ENCODE measurements around the gene CDCA4.
"Not testable (repeated sequence)": the region's sequence is repeated elsewhere in the genome, so short reads cannot be mapped to it uniquely, and the experiment has no call there.

CDCA4 gene

DNA sequence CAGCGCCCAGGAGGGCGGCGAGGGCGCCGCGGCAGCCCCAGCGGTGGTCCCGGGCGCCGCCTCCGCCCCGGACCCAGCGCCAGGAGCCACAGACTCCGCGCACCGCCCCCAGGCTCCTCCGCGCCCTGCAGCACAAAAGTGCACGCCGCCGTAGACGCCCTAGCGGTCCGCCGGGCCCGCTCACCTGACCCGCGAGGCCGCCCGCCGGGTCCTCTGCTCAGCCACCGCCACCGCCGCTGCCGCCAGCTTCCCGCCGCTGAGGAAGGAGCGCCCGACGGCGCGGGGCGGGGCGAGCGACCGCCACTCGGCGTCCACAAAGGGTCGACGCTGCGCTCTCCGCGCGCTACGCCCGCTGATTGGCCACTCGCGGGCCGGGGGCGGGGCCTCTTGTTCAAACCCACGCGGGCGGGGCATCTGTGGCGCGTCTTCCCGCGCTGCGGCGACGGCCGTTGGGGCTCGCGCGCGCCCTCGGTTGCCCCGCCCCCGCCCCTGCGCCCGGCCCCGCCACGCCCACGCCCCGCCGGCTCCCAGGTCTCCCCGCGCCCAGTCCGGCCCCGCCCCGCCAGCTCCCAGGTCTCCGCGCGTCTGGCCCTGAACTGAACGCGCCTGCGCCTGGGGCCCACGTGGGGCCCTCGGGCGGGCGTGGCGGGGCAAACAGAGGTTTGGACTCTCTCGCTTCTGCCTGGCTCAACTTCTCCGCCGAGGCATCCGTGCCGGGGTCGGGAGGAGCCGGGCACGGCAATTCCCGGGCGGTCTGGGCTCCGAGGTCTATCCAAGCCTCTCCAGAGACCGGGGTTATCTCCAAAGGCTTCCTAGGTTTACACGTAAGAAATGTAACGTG lies at the start of gene CDCA4:
TSS of gene CDCA4 (minus strand) at position 269 of the 841 bp plus-strand sequence. CDS start 9,154 bp downstream, outside the sequence.
- peak; percentile 99 for DNase-seq

DNA sequence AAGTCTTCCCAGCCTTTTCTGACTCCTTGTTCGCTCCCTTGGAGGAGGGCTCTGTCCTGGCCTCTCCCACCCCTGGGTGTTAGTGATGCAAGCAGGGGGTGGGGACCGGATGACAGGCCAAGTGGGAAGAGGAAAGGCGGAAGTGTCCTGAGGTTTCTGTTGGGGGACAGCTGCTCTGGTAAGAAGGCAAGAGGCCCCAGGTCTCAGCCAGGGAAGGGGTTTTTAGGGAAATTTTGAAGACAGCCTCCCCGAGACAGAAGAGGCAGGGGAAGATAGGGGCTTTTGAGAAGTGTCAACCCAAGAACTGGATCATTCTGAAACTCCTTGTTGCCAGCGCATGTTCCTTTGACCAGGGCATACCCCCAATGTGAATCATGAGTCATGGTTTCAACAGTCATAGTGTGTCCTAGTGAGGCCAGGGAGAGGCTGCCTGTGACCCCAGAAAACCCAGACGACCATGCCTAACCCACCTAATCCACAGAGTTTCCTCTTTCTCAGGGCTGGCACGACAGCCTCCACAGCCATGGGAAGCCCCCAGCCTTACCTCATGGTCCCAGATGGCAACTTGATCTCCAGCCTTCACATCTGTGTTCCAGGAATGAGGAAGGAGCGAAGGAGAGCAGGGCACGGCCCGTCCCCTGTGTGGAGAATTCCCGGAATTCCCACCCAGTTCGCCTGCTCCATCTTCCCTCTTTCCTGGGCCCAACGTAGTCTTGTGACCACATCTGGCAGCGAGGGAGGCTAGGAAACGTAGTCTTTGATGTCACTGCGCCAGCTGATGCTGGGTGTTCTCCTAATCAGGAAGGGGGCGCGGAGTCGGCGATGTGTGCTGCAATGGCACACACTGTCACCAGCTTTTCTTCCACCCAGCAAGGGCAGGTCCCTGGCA lies 49.2 kb upstream of the CDCA4 start:
- no peak for DNase-seq

DNA sequence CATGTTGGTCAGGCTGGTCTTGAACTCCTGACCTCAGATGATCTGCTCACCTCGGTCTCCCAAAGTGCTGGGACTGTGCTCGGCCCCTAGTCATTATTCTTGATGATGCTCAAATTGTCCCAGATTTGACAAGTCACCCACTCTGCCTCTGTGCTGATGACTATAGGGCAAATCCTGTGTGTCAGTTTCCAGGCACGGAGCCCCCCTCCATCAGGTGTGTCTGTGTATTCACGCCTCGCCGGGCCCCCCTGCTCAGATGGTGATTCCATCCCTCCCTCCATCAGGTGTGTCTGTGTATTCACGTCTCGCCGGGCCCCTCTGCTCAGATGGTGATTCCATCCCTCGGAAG lies 48.6 kb upstream of the CDCA4 start:
- DNase-seq, result no peak

DNA sequence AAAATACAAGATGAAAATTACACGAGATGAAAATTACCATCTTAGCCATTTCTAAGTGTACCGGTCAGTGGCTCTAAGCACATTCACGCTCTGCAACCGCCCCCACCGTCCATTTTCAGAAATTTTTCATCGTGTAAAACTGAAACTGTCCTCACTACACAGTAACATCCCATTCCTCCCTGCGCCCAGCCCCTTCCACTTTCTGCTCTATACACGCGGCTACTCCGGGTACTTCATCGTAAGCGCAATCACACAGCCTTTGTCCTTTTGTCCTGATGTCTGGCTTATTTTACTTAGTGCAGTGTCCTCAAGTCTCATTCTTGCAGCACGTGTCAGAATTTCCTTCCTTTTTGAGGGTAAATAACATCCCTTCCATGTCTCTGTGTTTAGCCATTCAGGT lies 47.9 kb upstream of the CDCA4 start:
- no peak for DNase-seq

DNA sequence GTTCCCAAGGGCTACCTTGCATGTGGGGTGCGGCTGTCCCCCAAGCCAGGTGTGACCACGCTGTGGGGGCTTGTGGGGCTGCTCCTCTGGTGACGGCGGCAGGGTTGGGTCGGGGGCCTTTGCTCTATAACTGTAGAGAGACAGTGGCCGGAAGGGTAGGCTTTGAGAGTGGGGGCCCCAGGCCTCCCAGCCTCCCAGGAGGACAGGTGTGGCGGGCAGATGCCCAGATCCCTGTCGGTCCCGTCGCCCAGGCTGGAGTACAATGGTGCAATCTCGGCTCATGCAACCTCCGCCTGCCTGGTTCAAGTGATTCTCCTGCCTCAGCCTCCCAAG lies 47.1 kb upstream of the CDCA4 start:
- no peak for DNase-seq

DNA sequence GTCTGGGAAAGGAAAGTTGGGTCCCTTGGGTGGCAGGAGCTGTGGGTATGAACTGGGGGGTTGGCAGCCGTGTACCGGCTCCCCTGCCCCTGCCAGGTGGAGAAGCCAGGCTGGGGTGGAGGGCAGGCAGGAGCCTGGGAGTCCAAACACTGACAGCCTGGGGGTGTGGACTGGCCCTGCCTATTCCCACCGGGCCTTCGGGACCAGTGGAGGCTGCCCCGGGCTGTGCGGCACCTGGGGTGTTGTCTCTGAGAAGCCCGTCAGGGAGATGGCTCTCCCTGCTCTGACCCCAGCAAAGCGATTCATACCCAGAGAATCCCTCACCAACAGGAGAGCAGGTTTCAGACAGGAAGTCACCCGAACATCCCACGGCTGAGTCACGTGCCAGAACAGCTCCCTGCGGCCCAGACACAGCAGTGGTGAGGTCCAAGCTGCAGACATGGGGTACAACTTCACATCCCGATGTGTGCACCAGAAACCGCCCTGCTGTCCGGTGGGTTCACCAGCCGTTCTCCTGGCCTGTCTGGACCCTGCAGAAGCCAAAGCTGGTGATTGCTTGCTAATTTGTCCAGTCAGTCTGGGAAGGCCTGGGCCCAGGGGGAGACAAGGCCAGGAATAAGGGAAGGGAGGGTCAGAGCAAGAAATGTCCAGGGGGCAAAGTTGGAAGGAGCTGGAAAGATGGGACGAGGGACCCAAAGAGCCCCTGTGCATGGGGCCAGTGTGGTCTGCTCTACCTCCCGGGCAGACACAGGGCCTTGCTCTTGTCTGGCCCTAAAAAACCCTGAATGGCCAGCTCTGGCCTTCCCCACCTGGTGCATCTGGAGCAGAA lies 46.5 kb upstream of the CDCA4 start:
- DNase-seq, result no peak

DNA sequence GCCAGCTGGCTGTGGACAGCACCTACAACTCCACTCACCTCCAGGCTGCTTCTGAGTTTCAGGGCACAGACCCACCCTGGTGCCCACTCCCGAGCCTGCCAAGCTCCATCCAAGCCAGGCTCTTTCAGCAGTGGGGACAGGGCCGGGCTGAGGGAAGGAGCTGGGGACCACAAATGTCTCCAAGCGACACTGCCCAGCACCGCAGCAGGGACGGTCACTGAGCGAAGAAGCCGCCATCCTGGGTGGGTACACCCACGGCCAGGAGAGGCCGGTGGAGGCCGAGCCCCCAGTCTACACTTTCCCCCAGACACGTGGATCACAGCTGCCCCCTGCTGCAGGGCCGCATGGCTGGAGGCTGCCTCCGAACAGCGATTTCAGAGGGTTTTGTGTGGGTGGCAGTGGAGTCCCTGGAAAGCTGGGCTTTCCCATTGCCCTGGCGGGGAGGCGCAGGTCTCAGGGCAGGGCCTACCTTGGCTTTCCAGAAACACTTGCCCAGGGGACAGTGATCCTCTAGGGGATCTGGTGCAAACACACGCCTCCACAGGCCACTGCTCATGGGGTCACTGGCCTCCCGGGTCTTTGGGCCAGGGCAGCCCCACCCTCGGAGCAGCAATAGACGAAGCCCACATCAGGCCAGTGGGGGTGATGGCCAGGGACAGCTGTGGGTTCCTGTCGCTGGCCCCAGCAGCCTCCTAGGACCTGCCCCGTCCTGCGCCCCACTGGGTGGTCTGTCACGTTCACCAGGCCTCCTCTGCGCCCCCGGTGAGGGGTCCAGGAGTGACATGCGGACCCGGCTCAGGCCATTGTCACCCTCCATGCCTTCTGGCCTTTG lies 45.6 kb upstream of the CDCA4 start:
- no peak for DNase-seq

DNA sequence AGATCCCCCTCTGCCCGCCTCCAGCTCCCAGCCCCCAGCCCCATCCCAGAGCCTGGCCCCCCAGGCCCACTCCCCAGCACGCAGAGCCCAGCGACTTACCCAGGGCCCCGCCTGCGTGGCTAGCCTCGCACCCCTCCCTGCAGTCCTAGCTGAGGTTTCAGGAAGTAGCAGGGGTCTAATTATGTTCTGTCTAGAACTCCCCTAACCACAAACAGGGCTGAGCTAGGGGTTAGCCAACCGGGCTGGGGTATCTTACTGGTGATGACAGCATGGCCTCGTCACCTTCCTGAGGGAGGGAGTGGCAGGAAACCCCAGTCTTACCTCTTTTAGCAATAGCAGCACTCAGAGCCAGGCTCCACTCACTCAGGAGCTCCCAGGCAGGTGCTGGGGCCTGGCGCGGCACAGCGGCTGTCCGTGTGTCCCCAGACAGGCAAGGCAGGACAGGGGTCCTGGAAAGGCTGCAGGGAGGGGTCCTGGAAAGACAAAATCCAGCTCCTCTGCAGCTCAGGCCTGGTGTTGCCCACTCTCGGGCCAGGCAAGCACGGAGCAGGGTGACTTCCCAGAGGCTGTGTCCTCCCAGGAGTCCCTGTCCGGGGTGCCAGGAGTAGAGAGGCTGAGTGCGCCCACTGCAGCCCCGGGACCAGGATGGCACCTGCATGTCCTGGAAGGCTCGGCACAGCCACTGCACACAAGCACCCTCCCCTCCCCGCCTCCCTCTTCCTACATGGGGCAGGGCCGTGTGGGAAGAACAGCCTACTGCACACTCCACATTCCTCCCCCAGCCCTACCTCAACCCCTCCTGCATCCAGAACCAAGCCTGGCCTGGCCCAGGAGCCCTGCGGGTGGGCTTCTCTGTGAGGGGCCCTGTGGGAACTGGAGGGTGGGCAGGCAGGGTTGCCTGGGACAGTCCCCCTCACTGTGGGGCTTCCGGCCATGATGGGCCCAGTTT lies 44.7 kb upstream of the CDCA4 start, which contains the start of gene GPR132:
TSS of gene GPR132 (minus strand) at position 151 of the 949 bp plus-strand sequence. CDS start 10,010 bp downstream, outside the sequence.
- DNase-seq, result no peak

DNA sequence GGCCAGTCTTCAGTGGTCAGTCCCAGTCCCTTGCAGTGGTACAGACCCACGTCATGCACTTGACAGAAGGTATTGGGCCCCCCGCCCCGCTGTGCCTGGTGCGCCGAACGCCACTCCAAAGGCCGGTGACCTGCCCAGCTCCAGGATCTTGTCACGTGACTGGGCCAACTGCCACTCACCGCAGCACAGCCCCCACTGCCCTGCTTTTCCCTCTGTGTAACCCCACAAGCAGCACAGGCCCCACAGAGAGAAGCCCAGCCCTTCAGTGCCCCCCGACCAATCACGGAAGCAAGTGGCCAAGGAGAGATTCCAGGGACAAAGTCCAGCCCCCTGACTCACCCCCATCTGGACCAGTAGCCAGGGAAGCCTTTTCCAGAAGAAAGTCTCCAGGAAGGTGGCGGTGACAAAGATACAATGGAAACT lies 43.8 kb upstream of the CDCA4 start:
- no peak for DNase-seq

DNA sequence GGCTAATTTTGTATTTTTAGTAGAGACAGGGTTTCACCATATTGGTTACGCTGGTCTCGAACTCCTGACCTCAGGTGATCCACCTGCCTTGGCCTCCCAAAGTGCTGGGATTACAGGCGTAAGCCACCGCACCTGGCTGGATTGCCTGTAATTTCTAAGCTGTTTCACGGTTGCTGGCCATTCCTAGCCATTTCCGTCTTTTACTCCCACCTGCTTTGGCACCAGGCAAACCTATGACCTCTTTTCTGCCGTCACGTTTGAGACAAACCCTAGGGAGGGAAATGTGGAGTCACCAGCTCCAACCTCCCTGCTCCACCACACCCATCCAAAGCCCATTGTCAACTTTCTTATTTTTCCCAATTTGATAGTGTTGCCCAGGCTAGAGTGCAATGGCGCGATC lies 43.1 kb upstream of the CDCA4 start:
- DNase-seq, result no peak

DNA sequence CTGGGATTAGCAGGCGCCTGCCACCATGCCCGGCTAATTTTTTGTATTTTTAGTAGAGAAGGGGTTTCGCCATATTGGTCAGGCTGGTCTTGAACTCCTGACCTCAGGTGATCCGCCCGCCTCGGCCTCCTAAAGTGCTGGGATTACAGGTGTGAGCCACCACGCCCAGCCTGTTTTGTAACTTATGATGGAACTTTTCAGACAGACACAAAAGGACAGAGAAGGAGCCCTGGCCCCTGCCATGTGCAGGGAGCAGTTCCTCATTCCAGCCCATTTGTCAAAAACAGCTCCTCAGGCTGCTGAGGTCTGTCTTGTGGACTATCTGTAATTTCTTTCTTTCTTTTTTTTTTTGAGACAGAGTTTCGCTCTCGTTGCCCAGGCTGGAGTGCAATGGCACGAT lies 42.6 kb upstream of the CDCA4 start:
- DNase-seq, result not testable (repeated sequence)

DNA sequence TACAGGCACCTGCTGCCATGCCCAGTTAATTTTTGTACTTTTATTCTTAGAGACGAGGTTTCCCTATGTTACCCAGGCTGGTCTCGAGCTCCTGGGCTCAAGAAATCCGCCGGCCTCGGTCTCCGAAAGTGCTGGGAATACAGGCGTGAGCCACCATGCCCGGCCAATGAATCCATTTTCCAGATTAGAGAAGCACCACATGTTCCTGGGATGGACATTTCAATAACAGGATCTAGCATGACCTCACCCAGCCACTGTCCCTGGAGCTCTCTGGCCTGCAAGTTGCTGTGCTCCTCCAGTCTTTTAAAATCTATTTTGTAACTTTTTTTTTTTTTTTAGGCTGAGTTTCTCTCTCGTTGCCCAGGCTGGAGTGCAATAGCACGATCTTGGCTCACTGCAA lies 42.2 kb upstream of the CDCA4 start:
- DNase-seq, result no peak

DNA sequence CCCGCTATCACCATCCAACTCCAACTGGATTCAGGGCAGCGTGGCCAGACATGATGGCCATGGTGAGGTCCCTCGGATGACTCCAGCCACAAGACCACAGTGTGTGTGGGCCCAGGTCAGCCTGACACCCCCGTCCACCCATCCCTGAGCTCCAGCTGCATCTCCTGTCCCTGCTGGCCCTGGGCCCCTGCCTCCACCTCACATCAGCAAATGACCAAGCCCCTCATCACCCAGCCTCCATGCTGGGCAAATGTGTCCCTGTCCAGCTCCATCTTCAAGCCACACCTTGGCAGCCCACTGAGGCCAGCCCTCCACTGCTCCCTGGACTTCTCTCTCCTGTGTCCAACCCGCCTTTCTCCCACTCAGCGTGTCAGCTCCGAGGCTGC lies 41.2 kb upstream of the CDCA4 start:
- no peak for DNase-seq

DNA sequence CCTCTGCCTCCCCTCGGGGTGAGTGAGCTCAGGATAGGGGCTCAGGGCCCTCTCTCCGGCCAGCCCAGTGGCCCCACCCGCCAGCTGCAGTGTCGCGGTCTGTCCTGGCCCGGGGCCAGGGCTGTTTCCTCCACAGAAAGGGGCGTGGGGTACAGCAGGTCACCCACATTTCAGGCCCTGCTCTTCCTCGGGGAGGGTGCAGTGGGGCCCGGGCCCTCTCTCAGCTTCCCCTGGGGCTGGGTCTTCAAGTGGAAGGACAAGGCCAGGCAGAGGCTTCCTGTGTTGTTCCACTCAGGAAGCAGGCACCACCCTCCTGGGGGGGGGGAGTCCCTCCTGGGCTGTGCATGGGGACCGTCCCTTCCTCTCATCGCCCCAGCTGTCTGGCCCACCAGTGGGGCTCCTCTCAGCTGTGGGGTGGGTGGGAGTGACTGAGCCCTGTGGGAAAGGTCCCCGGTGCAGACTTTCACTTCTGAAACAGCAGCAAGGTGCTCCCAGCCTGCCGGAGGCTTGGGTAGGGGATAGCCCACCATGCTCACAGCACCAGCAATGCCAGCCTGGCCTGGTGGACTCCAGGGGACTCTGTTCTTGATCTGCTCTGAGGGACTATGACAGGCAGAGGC lies 40.7 kb upstream of the CDCA4 start:
- no peak for DNase-seq

DNA sequence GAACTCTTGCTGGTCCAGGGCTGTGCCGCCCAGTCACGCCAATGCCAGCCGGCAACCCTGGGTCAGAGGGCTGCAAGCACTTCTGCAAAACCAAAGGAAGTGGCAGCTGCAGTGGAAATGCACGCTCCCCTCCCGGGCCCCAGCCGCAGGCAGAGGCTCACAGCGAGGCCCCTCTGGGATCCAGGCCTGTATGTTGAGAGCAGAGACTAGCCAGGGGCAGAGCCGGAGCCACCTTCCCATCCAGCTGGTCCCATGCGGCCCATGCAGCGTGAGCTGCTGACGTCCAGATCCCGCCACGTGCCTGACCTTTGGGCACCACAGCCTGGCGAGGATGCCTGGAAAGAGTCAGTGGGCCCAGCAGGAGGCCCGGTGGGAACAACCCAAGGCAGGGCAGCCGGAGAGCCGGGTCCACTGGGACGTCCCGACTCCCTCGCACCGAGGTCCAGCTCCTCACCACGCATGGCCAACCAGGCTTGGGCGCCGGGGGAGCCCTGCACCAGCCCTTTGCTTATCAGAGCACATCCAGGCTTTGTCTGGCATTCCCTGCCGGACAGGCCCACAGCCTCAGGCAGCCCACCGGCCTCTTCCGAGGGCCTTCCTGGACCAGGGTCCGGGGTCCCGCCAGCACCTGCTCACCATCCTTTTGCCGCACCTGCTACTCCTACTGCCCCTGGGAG lies 40.0 kb upstream of the CDCA4 start:
- DNase-seq, result no peak

DNA sequence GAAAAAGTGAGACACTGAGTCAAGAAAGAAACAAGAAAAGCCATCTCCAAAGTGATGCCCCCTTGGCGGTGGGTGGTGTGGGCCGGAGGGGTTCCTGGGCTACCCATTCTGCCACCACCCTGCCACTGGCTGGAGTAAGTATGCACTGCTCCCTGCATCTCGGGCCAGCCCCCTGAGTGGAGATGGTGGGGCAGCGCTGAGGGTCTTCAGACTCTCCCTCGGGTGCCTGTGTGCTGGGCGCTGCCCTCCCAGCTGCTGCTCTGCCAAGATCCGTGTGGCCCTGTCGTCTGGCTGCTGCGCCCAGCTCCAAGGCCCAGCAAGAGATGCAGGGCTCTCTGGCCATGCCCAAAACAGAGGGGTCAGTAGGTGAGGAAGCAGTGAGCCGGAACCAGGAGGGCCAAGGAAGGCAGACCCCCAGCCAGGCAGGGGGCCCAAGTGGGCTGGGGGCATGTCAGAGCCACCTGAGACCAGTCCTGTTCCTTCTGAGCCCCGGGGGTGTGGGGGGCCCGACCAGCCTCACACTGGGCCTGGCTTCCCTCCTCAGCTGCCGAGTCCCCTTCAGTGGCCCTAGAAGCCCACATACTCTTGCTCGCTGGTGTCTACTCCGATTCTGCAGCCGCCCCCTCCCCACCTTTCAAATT lies 39.2 kb upstream of the CDCA4 start:
- DNase-seq, result no peak

DNA sequence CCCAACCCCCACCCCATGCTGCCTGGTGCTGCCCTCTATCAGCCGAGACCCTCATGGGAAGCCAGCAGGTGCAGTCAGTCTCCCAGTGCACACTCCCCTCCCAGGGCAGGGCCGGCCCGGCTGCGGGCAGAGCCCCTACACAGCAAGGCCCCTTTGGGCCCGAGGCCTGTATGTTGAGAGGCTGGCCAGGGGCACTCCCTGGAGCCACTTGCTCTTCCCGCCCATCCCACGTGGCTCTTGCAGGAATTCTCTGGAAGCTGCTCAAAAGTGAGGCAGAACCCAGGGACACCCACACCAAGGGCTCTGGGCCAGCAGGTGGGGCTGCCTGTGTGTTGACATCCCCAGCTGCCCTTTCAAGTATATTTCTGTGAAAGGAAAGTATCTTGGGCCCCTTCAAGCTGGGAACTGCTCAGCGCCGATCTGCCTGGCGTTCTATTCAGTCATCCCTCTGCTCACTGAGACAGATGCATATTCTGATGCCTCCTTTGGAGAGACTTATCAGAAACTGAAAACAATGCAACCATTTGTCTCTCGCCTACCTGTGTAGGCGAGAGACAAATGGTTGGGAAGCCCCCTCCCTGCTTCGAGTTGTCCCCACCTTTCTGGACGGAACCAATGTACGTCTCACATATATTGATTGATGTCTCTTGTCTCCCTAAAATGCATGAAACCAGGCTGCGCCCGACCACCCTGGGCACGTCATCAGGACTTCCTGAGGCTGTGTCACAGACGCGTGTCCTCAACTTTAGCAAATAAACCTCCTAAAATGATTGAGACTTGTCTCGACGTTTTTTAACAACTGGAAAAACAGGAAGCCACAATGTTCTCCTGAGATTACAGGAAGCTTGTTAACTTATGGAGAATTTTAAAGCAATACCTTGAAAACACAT lies 38.4 kb upstream of the CDCA4 start:
- no peak for DNase-seq

DNA sequence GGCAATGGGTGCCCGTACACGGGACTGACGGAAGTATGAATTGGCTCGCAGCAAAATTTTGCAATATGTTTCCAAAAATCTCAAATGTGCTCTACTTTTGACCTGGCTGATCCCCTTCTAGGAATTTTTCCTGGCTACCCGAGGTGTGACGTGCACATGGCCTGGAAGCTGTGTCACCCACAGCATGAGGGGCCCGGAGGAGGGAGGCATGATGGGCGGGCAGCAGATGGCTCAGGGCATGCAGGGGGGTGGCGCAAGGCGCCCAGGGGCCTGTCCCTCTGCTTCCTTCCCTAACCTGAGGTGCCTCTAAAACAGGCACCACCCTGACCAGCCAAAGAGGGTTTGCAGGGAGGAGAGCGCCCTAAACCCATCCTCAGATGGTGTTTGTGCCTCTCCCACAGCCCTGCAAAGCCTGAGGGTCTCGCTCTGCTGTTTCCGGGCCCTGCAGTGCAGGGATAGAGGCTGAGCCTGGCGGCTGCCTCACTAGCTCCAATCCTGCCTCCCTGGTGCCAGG lies 37.7 kb upstream of the CDCA4 start:
- DNase-seq, result no peak
